ENCODE data around the gene IGSF3.
A peak's percentile ranks its signal among the peaks of the same experiment; 100 is the strongest.
"Not testable (repeated sequence)": the region's sequence is repeated elsewhere in the genome, so short reads cannot be mapped to it uniquely, and the experiment has no call there.

Gene IGSF3

GRCh38 chr1:116664366-116664977 lies 3.1 kb downstream of the IGSF3 start:
- FAIRE-seq (no peak), DNase-seq (ENCODE audit: low spot score) (no peak)

GRCh38 chr1:116663821-116664220 lies 3.7 kb downstream of the IGSF3 start:
- no peak for DNase-seq (ENCODE audit: low spot score)
- FAIRE-seq = no peak

DNA sequence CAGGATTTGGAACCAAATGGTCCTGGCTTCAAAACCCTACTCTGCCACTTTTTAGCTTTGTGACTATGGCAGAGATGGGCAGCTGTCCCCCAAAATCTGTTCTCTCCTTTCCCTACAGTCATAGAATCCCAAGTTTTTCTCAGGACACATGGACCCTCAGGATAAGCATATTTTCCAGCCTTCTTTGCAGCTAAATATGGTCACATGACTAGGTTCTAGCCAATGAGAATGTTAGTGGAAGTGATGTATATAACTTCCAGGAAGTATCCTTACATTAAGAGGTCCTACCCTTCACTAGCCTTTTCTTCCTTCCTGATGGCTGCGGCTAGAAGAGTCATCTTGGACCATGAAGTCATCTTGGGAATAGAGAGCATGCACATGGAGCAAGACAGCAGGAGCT lies 5.9 kb downstream of the IGSF3 start:
- FAIRE-seq = no peak
- DNase-seq (ENCODE audit: low spot score) = no peak

GRCh38 chr1:116658645-116659044 lies 8.9 kb downstream of the IGSF3 start:
- not testable (repeated sequence) for FAIRE-seq; DNase-seq (ENCODE audit: low spot score)

DNA sequence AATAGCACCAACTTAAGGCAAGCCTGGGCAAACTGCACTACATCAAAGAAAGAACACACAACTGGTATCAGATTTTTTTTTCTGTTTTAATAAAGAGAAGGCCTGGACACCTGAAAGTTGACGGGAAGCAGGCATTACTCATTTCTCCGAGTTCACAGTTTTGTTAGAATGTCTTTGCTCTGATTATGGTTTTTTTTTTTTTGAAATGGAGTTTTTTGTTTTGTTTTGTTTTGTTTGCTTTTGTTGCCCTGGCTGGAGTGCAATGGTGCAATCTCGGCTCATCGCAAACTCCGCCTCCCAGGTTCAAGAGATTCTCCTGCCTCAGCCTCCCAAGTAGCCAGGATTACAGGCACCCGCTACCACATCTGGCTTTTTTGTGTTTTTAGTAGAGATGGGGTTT lies 9.7 kb downstream of the IGSF3 start:
- not testable (repeated sequence) for FAIRE-seq; DNase-seq (ENCODE audit: low spot score)

- DNase-seq (ENCODE audit: low spot score) = no peak
- FAIRE-seq = no peak
Measured at GRCh38 chr1:116654351-116654750, 13.2 kb downstream of the IGSF3 start.

DNA sequence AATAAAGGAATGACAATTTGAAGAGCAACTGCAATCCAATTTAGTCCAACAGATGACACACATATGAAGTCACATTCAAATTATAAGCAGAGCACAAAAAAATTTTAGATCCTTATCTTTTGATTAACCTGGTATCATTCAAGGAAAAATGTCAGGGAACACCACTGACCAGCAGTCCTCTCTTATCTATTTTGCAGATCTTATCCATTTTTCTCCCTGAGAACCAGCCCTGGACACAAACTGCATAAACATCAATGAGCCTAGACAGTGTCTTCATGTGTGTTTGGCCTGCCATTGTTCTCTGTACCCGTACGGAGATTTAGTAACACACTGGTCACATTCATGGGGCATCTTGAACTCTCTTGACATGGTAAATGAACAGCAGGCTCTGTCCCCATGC lies 14.9 kb downstream of the IGSF3 start:
- FAIRE-seq; DNase-seq (ENCODE audit: low spot score): not testable (repeated sequence)

GRCh38 chr1:116650781-116651180 lies 16.8 kb downstream of the IGSF3 start:
- FAIRE-seq = not testable (repeated sequence)

GRCh38 chr1:116649041-116649440 lies 18.5 kb downstream of the IGSF3 start:
- not testable (repeated sequence) for FAIRE-seq

More at GRCh38 chr1:116650781-116651180, 16.8 kb downstream of the IGSF3 start:
- DNase-seq (ENCODE audit: low spot score) = not testable (repeated sequence)

DNA sequence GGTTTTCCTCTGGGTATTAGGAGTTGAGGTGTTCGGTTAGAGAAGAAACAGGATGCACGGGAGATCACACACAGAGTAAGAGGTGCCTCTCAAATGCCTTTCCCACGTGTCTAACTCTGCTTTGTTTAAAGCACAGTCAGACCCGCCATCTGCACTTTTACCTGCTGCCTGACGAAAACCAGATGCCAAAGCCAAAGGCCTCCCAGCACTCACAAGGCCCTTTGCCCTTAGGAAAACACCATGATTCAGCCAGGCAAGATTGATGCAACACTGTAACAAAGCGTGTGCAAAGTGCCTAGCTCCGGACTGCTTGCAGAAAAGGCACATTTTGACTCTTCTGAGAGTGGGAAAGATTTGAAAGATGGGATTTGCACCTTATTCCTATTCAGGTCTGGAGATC lies 19.2 kb downstream of the IGSF3 start:
- DNase-seq (ENCODE audit: low spot score) = not testable (repeated sequence)

More at GRCh38 chr1:116649041-116649440, 18.5 kb downstream of the IGSF3 start:
- DNase-seq (ENCODE audit: low spot score) = not testable (repeated sequence)

GRCh38 chr1:116647186-116647585 lies 20.3 kb downstream of the IGSF3 start:
- DNase-seq (ENCODE audit: low spot score); FAIRE-seq: not testable (repeated sequence)

More for the DNA sequence above, 19.2 kb downstream of the IGSF3 start:
- FAIRE-seq = not testable (repeated sequence)

- not testable (repeated sequence) for DNase-seq (ENCODE audit: low spot score); FAIRE-seq
Measured at GRCh38 chr1:116646673-116647170, 20.8 kb downstream of the IGSF3 start.

GRCh38 chr1:116645802-116646672 lies 21.5 kb downstream of the IGSF3 start:
- not testable (repeated sequence) for FAIRE-seq; DNase-seq (ENCODE audit: low spot score)

DNA sequence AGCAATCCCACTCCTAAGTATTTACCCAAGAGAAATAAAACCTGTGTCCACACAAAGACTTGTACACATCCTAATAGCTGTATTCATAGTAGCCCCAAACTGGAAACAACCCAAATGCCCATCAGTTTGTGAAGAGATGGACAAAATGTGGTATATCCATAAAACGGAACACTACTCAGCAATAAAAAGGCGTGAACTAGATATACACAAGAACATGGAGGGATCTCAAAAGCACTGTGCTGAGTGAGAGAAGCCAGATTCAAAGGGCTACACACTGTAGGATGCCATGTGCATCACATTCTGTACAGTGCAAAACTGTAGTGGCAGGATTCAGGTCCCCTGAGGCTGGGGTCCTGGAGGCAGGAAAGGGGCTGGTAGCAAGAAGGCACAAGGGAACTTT lies 22.5 kb downstream of the IGSF3 start:
- not testable (repeated sequence) for FAIRE-seq; DNase-seq (ENCODE audit: low spot score)

GRCh38 chr1:116644096-116644495 lies 23.4 kb downstream of the IGSF3 start:
- DNase-seq (ENCODE audit: low spot score); FAIRE-seq: not testable (repeated sequence)

- FAIRE-seq = peak; percentile 75
- peak; percentile 68 for DNase-seq (ENCODE audit: low spot score)
Measured at GRCh38 chr1:116643281-116643751, 24.2 kb downstream of the IGSF3 start.

GRCh38 chr1:116642311-116643280 lies 24.9 kb downstream of the IGSF3 start:
- FAIRE-seq = not testable (repeated sequence)
- peak; percentile 8 for DNase-seq (ENCODE audit: low spot score)

GRCh38 chr1:116637583-116637982 lies 29.9 kb downstream of the IGSF3 start:
- DNase-seq (ENCODE audit: low spot score); FAIRE-seq: not testable (repeated sequence)

GRCh38 chr1:116636584-116636983 lies 30.9 kb downstream of the IGSF3 start:
- FAIRE-seq; DNase-seq (ENCODE audit: low spot score): not testable (repeated sequence)

- FAIRE-seq; DNase-seq (ENCODE audit: low spot score): not testable (repeated sequence)
Measured at GRCh38 chr1:116634386-116634785, 33.1 kb downstream of the IGSF3 start.

All from RCC 7860 (cell line).